Measurements from ENCODE around the gene TM9SF1. TPM values are rescaled to one million over a fixed set of nuclear protein-coding genes. Genes with fewer than 3 reads are reported as not detected.

Gene TM9SF1
- total RNA-seq, 2 donors, result 57.6 to 60.9 TPM

Small RNAs within 50 kb of the gene (small RNA-seq; reads per million reads assigned to genes)
- gene AL136295.4 (0.29 to 0.73 reads per million in 2 donors), gene CHMP4A (0 reads per million in 2 donors), gene IPO4 (0 to 0.17 reads per million in 2 donors), gene IRF9 (0 to 0.26 reads per million in 2 donors), gene MDP1 (0 to 0.13 reads per million in 2 donors), gene RNA5SP383 (0.04 to 0.41 reads per million in 2 donors)

Other genes with a start within 250 kb of the TM9SF1 start
- gene DHRS4, start 241.7 kb downstream of the TM9SF1 start, total RNA-seq, result 10 to 100 TPM; 30.6 to 34.4 TPM
- 10 to 100 TPM in 1 of 2 donors, 1 to 10 TPM in 1; 8.9 to 11.7 TPM for gene DHRS4L2, start 206.5 kb downstream of the TM9SF1 start, total RNA-seq
- gene CARMIL3, start 143.4 kb downstream of the TM9SF1 start, total RNA-seq, result 1 to 10 TPM in 1 of 2 donors, under 1 TPM in 1; 1.00 to 1.7 TPM
- not detected for gene CPNE6, start 123.9 kb downstream of the TM9SF1 start, total RNA-seq
- gene PCK2, start 101.1 kb downstream of the TM9SF1 start, total RNA-seq, result 10 to 100 TPM in 1 of 2 donors, 1 to 10 TPM in 1; 9.3 to 16.7 TPM
- 10 to 100 TPM; 74.3 to 83.3 TPM for gene DCAF11, start 80.7 kb downstream of the TM9SF1 start, total RNA-seq
- gene NRL, start 80.5 kb downstream of the TM9SF1 start, total RNA-seq, result 1 to 10 TPM; 1.7 to 2.0 TPM
- under 1 TPM in 1 of 2 donors, not detected in 1; 0.34 TPM for gene FITM1, start 64.8 kb downstream of the TM9SF1 start, total RNA-seq
- gene PSME1, start 59.2 kb downstream of the TM9SF1 start, total RNA-seq, result 100 to 1,000 TPM; 116 TPM
- gene EMC9, start 53.9 kb downstream of the TM9SF1 start, total RNA-seq, result 10 to 100 TPM; 16.9 to 18.6 TPM
- gene PSME2, start 48.8 kb downstream of the TM9SF1 start, total RNA-seq, result 100 to 1,000 TPM; 163 to 168 TPM
- 10 to 100 TPM; 58.8 to 76.9 TPM for gene RNF31, start 47.9 kb downstream of the TM9SF1 start, total RNA-seq
- gene IRF9, start 34.2 kb downstream of the TM9SF1 start, total RNA-seq, result 100 to 1,000 TPM; 161 to 192 TPM
- 10 to 100 TPM in 1 of 2 donors, 1 to 10 TPM in 1; 8.9 to 29.0 TPM for gene REC8, start 23.4 kb downstream of the TM9SF1 start, total RNA-seq
- 10 to 100 TPM; 38.2 to 69.3 TPM for gene IPO4, start 6.6 kb downstream of the TM9SF1 start, total RNA-seq
- gene TSSK4, start 10.3 kb upstream of the TM9SF1 start, total RNA-seq, result not detected
- gene CHMP4A, start 18.0 kb upstream of the TM9SF1 start, total RNA-seq, result 10 to 100 TPM in 1 of 2 donors, 1 to 10 TPM in 1; 8.3 to 12.4 TPM
- gene MDP1, start 20.6 kb upstream of the TM9SF1 start, total RNA-seq, result 1 to 10 TPM; 3.3 to 7.9 TPM
- 10 to 100 TPM; 80.2 to 96.6 TPM for gene NEDD8, start 36.9 kb upstream of the TM9SF1 start, total RNA-seq
- 10 to 100 TPM; 39.9 to 64.6 TPM for gene GMPR2, start 37.5 kb upstream of the TM9SF1 start, total RNA-seq
- 10 to 100 TPM; 44.6 to 52.7 TPM for gene TINF2, start 47.2 kb upstream of the TM9SF1 start, total RNA-seq
- under 1 TPM in 1 of 2 donors, not detected in 1; 0.34 TPM for gene TGM1, start 67.7 kb upstream of the TM9SF1 start, total RNA-seq
- gene RABGGTA, start 76.2 kb upstream of the TM9SF1 start, total RNA-seq, result 10 to 100 TPM; 38.5 to 41.0 TPM
- gene DHRS1, start 104.3 kb upstream of the TM9SF1 start, total RNA-seq, result 10 to 100 TPM; 11.0 to 20.3 TPM
- 10 to 100 TPM; 23.1 to 28.3 TPM for gene NOP9, start 104.4 kb upstream of the TM9SF1 start, total RNA-seq
- gene CIDEB, start 112.5 kb upstream of the TM9SF1 start, total RNA-seq, result 1 to 10 TPM; 1.7 to 2.4 TPM
- gene LTB4R2, start 114.7 kb upstream of the TM9SF1 start, total RNA-seq, result 1 to 10 TPM; 3.3 to 4.5 TPM
- 1 to 10 TPM in 1 of 2 donors, under 1 TPM in 1; 1.00 to 2.1 TPM for gene LTB4R, start 116.1 kb upstream of the TM9SF1 start, total RNA-seq
- under 1 TPM; under 0.01 to 0.34 TPM for gene ADCY4, start 139.6 kb upstream of the TM9SF1 start, total RNA-seq
- 1 to 10 TPM; 3.4 to 3.7 TPM for gene RIPK3, start 144.6 kb upstream of the TM9SF1 start, total RNA-seq
- gene NFATC4, start 172.7 kb upstream of the TM9SF1 start, total RNA-seq, result 10 to 100 TPM; 16.0 to 29.3 TPM
- 1 to 10 TPM; 1.0 to 1.7 TPM for gene NYNRIN, start 203.6 kb upstream of the TM9SF1 start, total RNA-seq
- under 1 TPM; 0.33 to 0.34 TPM for gene CBLN3, start 234.2 kb upstream of the TM9SF1 start, total RNA-seq
- 10 to 100 TPM; 42.3 to 46.5 TPM for gene KHNYN, start 234.5 kb upstream of the TM9SF1 start, total RNA-seq
- 10 to 100 TPM in 1 of 2 donors, 1 to 10 TPM in 1; 7.3 to 15.5 TPM for gene SDR39U1, start 247.3 kb upstream of the TM9SF1 start, total RNA-seq